HepG2 (cell line): ENCODE measurements around the gene CCDC57. TPM values are rescaled to one million over a fixed set of nuclear protein-coding genes. Genes with fewer than 3 reads are reported as not detected.

Experiments used
- ARNT2 ChIP-seq: sonication (generic); formaldehyde crosslinking; IDR thresholded peaks from 2 replicates; pipeline ENCODE4 v1.8.0; 2022; ENCODE audit warnings: mild to moderate bottlenecking, low read depth, missing genetic modification reagents, moderate library complexity
- CREB1 ChIP-seq, 2 experiments: fragments of 450-650 bp in 1 of 2; IDR thresholded peaks; 2 replicates each; pipeline ENCODE4 v1.6.1; 2016 to 2017; ENCODE audit warnings: control low read depth in 1 of 2, mild to moderate bottlenecking in 1 of 2, missing compliant biosample characterization in 1 of 2, missing genetic modification characterization in 1 of 2
- HOXA5 ChIP-seq: sonication (generic); formaldehyde crosslinking; IDR thresholded peaks from 2 replicates; pipeline ENCODE4 v1.4.0; 2020; ENCODE audit warnings: missing genetic modification reagents
- KAT8 ChIP-seq: IDR thresholded peaks from 2 replicates; pipeline ENCODE4 v1.6.1; 2016; ENCODE audit warnings: missing genetic modification reagents, missing compliant biosample characterization
- MATR3 ChIP-seq: sonication (generic); formaldehyde crosslinking; IDR thresholded peaks from 2 replicates; pipeline ENCODE4 v1.4.0; 2020; ENCODE audit warnings: missing genetic modification reagents
- MBNL3 ChIP-seq: fragments of 250-450 bp; sonication (Bioruptor Pico); conservative IDR thresholded peaks from 2 replicates; pipeline ENCODE4 v1.8.0; 2022; ENCODE audit warnings: mild to moderate bottlenecking, inconsistent platforms
- MIER2 ChIP-seq: IDR thresholded peaks from 2 replicates; pipeline ENCODE4 v1.6.1; 2016; ENCODE audit warnings: missing biosample characterization, missing genetic modification reagents
- RAD51 ChIP-seq: fragments of 450-650 bp; IDR thresholded peaks from 2 replicates; pipeline ENCODE4 v1.6.1; 2016; ENCODE audit warnings: borderline replicate concordance
- RNF2 ChIP-seq: fragments of 450-650 bp; conservative IDR thresholded peaks from 2 replicates; pipeline ENCODE4 v1.6.1; 2016; ENCODE audit warnings: low read depth
- SALL1 ChIP-seq: sonication (generic); formaldehyde crosslinking; IDR thresholded peaks from 2 replicates; pipeline ENCODE4 v1.8.0; 2022; ENCODE audit warnings: mild to moderate bottlenecking, missing genetic modification reagents
- ZNF430 ChIP-seq: sonication (generic); formaldehyde crosslinking; IDR thresholded peaks from 2 replicates; pipeline ENCODE4 v1.9.0; 2021; ENCODE audit warnings: mild to moderate bottlenecking, missing genetic modification reagents
- ZNF562 ChIP-seq: sonication (generic); formaldehyde crosslinking; IDR thresholded peaks from 2 replicates; pipeline ENCODE4 v1.8.0; 2022; ENCODE audit warnings: missing genetic modification reagents, borderline replicate concordance
- ZNF75D ChIP-seq: sonication (generic); formaldehyde crosslinking; IDR thresholded peaks from 2 replicates; pipeline ENCODE4 v1.8.1; 2023; ENCODE audit warnings: missing genetic modification reagents, mild to moderate bottlenecking, borderline replicate concordance
- ZNF841 ChIP-seq: sonication (generic); formaldehyde crosslinking; IDR thresholded peaks from 2 replicates; pipeline ENCODE4 v1.8.1; 2023; ENCODE audit warnings: missing genetic modification reagents, borderline replicate concordance
- ZSCAN9 ChIP-seq: IDR thresholded peaks from 2 replicates; pipeline ENCODE4 v1.6.1; 2016; ENCODE audit warnings: borderline replicate concordance
- polyA plus RNA-seq, 8 experiments: library from polyadenylated mRNA; depleted of rRNA in 3 of 8; stranded (reverse) in 7 of 8; unstranded in 1 of 8; fragments of >200 nt; fragmentation: Illumina TruSeq in 4 of 8; extraction: Trizol in 4 of 8; gene quantifications; 2 replicates each; pipeline versions ENCODE4 v1.2.1 to v1.2.3, GENCODE V29; 2011 to 2016; ENCODE audit warnings: low read depth in 4 of 8, missing spikeins in 1 of 8, mixed read lengths in 1 of 8; ENCODE audit not compliant: insufficient read depth in 1 of 8
- total RNA-seq, 5 experiments: library from RNA; depleted of rRNA; stranded (reverse); fragments of >200 nt; fragmentation: Illumina TruSeq; extraction: Trizol; gene quantifications; 2 replicates each; pipeline ENCODE4 v1.2.3, GENCODE V29; 2016; ENCODE audit warnings: low read depth in 1 of 5
- TF ChIP-seq, protein P1 (sequence below): sonication (generic); formaldehyde crosslinking; IDR thresholded peaks from 2 replicates; pipeline ENCODE4 v1.8.0; 2022; ENCODE audit warnings: low read depth, missing genetic modification reagents
- TF ChIP-seq, protein P2 (sequence below): sonication (generic); formaldehyde crosslinking; IDR thresholded peaks from 2 replicates; pipeline ENCODE4 v1.8.1; 2023; ENCODE audit warnings: mild to moderate bottlenecking, missing genetic modification reagents
- TF ChIP-seq, protein P3 (sequence below), 2 experiments: sonication (generic) in 1 of 2; formaldehyde crosslinking in 1 of 2; IDR thresholded peaks; 2 replicates each; pipeline versions ENCODE4 v1.6.1 to v1.9.0; 2014 to 2022; ENCODE audit warnings: antibody characterized with exemption in 1 of 2, borderline replicate concordance in 1 of 2, inconsistent platforms in 1 of 2, low read depth in 1 of 2, missing genetic modification reagents in 1 of 2

Gene CCDC57
- total and polyA plus RNA-seq, 2 of the 13 experiments (the other 11 are each of a cell fraction or from before 2014, with no cell fraction given) = 59.3 to 59.9 TPM

DNA sequence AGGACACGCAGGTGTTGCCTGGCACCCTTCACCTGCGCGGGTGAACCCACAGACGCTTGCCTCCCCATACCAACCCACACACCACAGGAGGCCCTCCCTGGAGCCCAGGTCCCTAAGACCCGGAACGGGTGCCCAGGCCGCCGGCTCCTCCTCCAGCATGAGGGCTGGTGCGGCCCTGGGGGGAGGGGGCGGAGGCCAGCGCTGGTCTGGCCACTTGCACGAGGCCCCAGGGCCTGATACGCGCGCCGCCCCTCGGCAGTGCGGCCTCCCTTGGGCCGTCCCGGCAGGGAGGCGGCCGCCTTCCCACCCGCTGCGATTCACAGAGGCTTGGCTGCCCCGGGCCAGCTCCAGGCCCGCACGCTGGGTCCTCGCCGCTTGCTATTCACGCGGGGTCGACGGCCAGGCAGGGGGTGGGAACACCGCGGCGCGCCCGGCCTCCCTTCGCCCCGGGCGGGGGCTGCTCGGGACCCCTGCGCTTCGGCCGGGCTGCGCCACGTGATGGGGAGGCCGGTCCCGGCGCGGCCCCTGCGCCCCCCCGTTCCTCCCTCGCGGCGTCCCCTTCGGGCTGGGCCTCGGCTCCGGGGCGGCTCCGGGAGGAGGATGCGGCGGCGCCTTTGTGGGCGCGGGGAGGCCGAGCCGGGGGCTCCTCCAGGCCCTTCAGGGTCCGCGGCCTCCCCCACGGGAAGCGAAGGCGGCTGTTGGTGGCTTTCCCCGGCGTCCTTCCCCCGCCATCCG, 115.3 kb downstream of the CCDC57 start (continued):
- TF ChIP-seq, protein P1, sequence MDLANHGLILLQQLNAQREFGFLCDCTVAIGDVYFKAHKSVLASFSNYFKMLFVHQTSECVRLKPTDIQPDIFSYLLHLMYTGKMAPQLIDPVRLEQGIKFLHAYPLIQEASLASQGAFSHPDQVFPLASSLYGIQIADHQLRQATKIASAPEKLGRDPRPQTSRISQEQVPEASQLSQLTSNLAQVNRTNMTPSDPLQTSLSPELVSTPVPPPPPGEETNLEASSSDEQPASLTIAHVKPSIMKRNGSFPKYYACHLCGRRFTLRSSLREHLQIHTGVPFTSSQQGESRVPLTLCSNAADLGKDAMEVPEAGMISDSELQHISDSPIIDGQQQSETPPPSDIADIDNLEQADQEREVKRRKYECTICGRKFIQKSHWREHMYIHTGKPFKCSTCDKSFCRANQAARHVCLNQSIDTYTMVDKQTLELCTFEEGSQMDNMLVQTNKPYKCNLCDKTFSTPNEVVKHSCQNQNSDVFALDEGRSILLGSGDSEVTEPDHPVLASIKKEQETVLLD = no peak; the same call in 1 of the 2 replicates
- TF ChIP-seq RNF2 = no peak; the same call in 1 of the 2 replicates
- no peak; the same call in 1 of the 2 replicates for TF ChIP-seq SALL1 (CRISPR knock-in tag)
- no peak for TF ChIP-seq MBNL3
- TF ChIP-seq ZNF562 (CRISPR knock-in tag) = no peak
- TF ChIP-seq HOXA5 (CRISPR knock-in tag) = no peak; the same call in none of the 2 replicates
- no peak; the same call in 1 of the 2 replicates for TF ChIP-seq ARNT2 (CRISPR knock-in tag)
- no peak for TF ChIP-seq CREB1 (IDR thresholded peaks at IDR 0.05)
- no peak for TF ChIP-seq CREB1 (CRISPR knock-in tag; IDR thresholded peaks at IDR 0.05)
- TF ChIP-seq ZNF75D (CRISPR knock-in tag) = 0 out of 2 replicates have a peak, but pooled peaks have one; percentile 65
- TF ChIP-seq, protein P2, sequence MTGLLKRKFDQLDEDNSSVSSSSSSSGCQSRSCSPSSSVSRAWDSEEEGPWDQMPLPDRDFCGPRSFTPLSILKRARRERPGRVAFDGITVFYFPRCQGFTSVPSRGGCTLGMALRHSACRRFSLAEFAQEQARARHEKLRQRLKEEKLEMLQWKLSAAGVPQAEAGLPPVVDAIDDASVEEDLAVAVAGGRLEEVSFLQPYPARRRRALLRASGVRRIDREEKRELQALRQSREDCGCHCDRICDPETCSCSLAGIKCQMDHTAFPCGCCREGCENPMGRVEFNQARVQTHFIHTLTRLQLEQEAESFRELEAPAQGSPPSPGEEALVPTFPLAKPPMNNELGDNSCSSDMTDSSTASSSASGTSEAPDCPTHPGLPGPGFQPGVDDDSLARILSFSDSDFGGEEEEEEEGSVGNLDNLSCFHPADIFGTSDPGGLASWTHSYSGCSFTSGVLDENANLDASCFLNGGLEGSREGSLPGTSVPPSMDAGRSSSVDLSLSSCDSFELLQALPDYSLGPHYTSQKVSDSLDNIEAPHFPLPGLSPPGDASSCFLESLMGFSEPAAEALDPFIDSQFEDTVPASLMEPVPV (CRISPR knock-in tag) = no peak
- no peak for TF ChIP-seq KAT8
- TF ChIP-seq ZSCAN9 = no peak; the same call in 1 of the 2 replicates
- TF ChIP-seq MATR3 (CRISPR knock-in tag) = no peak
- no peak for TF ChIP-seq RAD51
- TF ChIP-seq, protein P3, sequence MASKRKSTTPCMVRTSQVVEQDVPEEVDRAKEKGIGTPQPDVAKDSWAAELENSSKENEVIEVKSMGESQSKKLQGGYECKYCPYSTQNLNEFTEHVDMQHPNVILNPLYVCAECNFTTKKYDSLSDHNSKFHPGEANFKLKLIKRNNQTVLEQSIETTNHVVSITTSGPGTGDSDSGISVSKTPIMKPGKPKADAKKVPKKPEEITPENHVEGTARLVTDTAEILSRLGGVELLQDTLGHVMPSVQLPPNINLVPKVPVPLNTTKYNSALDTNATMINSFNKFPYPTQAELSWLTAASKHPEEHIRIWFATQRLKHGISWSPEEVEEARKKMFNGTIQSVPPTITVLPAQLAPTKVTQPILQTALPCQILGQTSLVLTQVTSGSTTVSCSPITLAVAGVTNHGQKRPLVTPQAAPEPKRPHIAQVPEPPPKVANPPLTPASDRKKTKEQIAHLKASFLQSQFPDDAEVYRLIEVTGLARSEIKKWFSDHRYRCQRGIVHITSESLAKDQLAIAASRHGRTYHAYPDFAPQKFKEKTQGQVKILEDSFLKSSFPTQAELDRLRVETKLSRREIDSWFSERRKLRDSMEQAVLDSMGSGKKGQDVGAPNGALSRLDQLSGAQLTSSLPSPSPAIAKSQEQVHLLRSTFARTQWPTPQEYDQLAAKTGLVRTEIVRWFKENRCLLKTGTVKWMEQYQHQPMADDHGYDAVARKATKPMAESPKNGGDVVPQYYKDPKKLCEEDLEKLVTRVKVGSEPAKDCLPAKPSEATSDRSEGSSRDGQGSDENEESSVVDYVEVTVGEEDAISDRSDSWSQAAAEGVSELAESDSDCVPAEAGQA (IDR thresholded peaks at IDR 0.05; ENCODE audit: low read depth) = no peak
- TF ChIP-seq, protein P3 (CRISPR knock-in tag; IDR thresholded peaks at IDR 0.05; ENCODE audit: borderline replicate concordance) = no peak; the same call in 1 of the 2 replicates
- TF ChIP-seq MIER2 = no peak
- 0 out of 2 replicates have a peak, but pooled peaks have one; percentile 23 for TF ChIP-seq ZNF841 (CRISPR knock-in tag)
- no peak; the same call in 1 of the 2 replicates for TF ChIP-seq ZNF430 (CRISPR knock-in tag)
